GM23338 (cell line): ENCODE results near the gene VPS50. TPM values are rescaled to one million over a fixed set of nuclear protein-coding genes. Genes with fewer than 3 reads are reported as not detected.

ENCODE experiments used
- ATAC-seq: fragments of 200-7000 bp; cut with Tn5 transposase; 3 replicates; pipeline ENCODE4 v1.9.1; 2020
- DNase-seq: peaks from one replicate; pipeline ENCODE4 v3.0.0-alpha.2; 2015; ENCODE audit warnings: low spot score
- H2AFZ ChIP-seq: fragments of 200-600 bp; sonication (generic); 2 replicates; pipeline ENCODE4 v1.8.0; 2016; ENCODE audit warnings: antibody characterized with exemption, mild to moderate bottlenecking, moderate library complexity
- H3F3A ChIP-seq: fragments of 200-600 bp; sonication (generic); replicated peaks from 2 replicates; pipeline ENCODE4 v1.8.0; 2017; ENCODE audit warnings: antibody characterized with exemption, mixed run types, low read depth
- H3K27ac ChIP-seq: fragments of 200-600 bp; sonication (generic); 2 replicates; pipeline ENCODE4 v1.6.1; 2016; ENCODE audit warnings: low read depth
- H3K27me3 ChIP-seq: fragments of 200-600 bp; sonication (generic); 2 replicates; pipeline ENCODE4 v1.8.0; 2016; ENCODE audit warnings: mild to moderate bottlenecking, mixed run types, moderate library complexity; ENCODE audit not compliant: insufficient read depth
- H3K36me3 ChIP-seq: fragments of 200-600 bp; sonication (generic); 2 replicates; pipeline ENCODE4 v1.8.0; 2016; ENCODE audit warnings: mild to moderate bottlenecking; ENCODE audit not compliant: insufficient read depth
- H3K4me1 ChIP-seq: fragments of 200-600 bp; sonication (generic); 2 replicates; pipeline ENCODE4 v1.8.0; 2016; ENCODE audit warnings: mild to moderate bottlenecking, moderate library complexity; ENCODE audit not compliant: insufficient read depth
- H3K4me2 ChIP-seq: fragments of 200-600 bp; sonication (generic); 2 replicates; pipeline ENCODE4 v1.7.1; 2017; ENCODE audit warnings: mixed run types
- H3K4me3 ChIP-seq: fragments of 200-600 bp; sonication (generic); 2 replicates; pipeline ENCODE4 v1.6.1; 2016; ENCODE audit warnings: mixed run types
- H3K79me2 ChIP-seq: fragments of 200-600 bp; sonication (generic); replicated peaks from 2 replicates; pipeline ENCODE4 v1.8.0; 2017; ENCODE audit warnings: mild to moderate bottlenecking; ENCODE audit not compliant: insufficient read depth
- H3K9me2 ChIP-seq: fragments of 200-600 bp; sonication (generic); 2 replicates; pipeline ENCODE4 v1.8.0; 2017; ENCODE audit not compliant: insufficient read depth
- H4K20me1 ChIP-seq: fragments of 200-600 bp; sonication (generic); replicated peaks from 2 replicates; pipeline ENCODE4 v1.8.0; 2017; ENCODE audit warnings: mild to moderate bottlenecking; ENCODE audit not compliant: insufficient read depth
- H3K27ac Mint-ChIP-seq: 2 replicates; pipeline ENCODE4 v1.8.0; 2020; ENCODE audit warnings: inconsistent platforms, mild to moderate bottlenecking, moderate library complexity, mixed read lengths
- H3K27me3 Mint-ChIP-seq: 3 replicates; pipeline ENCODE4 v1.8.0; 2022; ENCODE audit warnings: low read depth, mild to moderate bottlenecking, moderate library complexity, mixed read lengths, inconsistent platforms; ENCODE audit not compliant: insufficient read depth, poor library complexity
- H3K36me3 Mint-ChIP-seq: 3 replicates; pipeline ENCODE4 v1.8.0; 2021; ENCODE audit warnings: low read depth, mild to moderate bottlenecking, inconsistent platforms, moderate library complexity, mixed read lengths
- H3K4me1 Mint-ChIP-seq: 3 replicates; pipeline ENCODE4 v1.8.0; 2020; ENCODE audit warnings: mild to moderate bottlenecking, inconsistent platforms, mixed read lengths
- H3K4me3 Mint-ChIP-seq: 3 replicates; pipeline ENCODE4 v1.8.0; 2021; ENCODE audit warnings: moderate library complexity, mild to moderate bottlenecking, inconsistent platforms, mixed read lengths
- H3K9me3 Mint-ChIP-seq: 3 replicates; pipeline ENCODE4 v1.8.0; 2020; ENCODE audit warnings: moderate library complexity, mild to moderate bottlenecking, inconsistent platforms, mixed read lengths
- CREB1 ChIP-seq: fragments of 250-450 bp; sonication (Bioruptor Pico); IDR thresholded peaks from 2 replicates; pipeline ENCODE4 v1.5.0; 2020; ENCODE audit warnings: low read depth, mild to moderate bottlenecking, moderate library complexity
- CTCF ChIP-seq, 2 experiments: fragments of 200-600 bp in 1 of 2; sonication (generic) in 1 of 2; conservative IDR thresholded peaks; 2 replicates each; pipeline versions ENCODE4 v1.5.1 to v1.6.1; 2016 to 2017; ENCODE audit warnings: antibody characterized with exemption in 2 of 2, low read depth in 2 of 2, mild to moderate bottlenecking in 2 of 2, moderate library complexity in 1 of 2
- ETS1 ChIP-seq: IDR thresholded peaks from 2 replicates; pipeline ENCODE4 v1.6.1; 2016; ENCODE audit warnings: antibody characterized with exemption
- EZH2 ChIP-seq: fragments of 200-600 bp; sonication (generic); IDR thresholded peaks from one replicate; pipeline ENCODE4 v1.8.0; 2017; ENCODE audit warnings: antibody characterized with exemption, mild to moderate bottlenecking, low read depth; ENCODE audit not compliant: unreplicated experiment
- EZH2phosphoT487 ChIP-seq: fragments of 200-600 bp; sonication (generic); IDR thresholded peaks from one replicate; pipeline ENCODE4 v1.8.1; 2018; ENCODE audit warnings: antibody characterized with exemption; ENCODE audit not compliant: unreplicated experiment
- JUNB ChIP-seq: IDR thresholded peaks from one replicate; pipeline ENCODE4 v1.6.1; 2016; ENCODE audit warnings: antibody characterized with exemption; ENCODE audit not compliant: unreplicated experiment
- NANOG ChIP-seq: IDR thresholded peaks from 2 replicates; pipeline ENCODE4 v1.6.1; 2016; ENCODE audit warnings: antibody characterized with exemption, borderline replicate concordance
- POLR2AphosphoS5 ChIP-seq: IDR thresholded peaks from 2 replicates; pipeline ENCODE4 v1.6.1; 2016; ENCODE audit warnings: antibody characterized with exemption, low read depth
- REST ChIP-seq: IDR thresholded peaks from one replicate; pipeline ENCODE4 v1.6.1; 2018; ENCODE audit warnings: antibody characterized with exemption; ENCODE audit not compliant: unreplicated experiment
- STAT1 ChIP-seq: IDR thresholded peaks from one replicate; pipeline ENCODE4 v1.6.1; 2016; ENCODE audit warnings: antibody characterized with exemption; ENCODE audit not compliant: unreplicated experiment
- ZNF114 ChIP-seq: fragments of 250-450 bp; sonication (Bioruptor Pico); IDR thresholded peaks from 2 replicates; pipeline ENCODE4 v1.5.0; 2020; ENCODE audit warnings: mild to moderate bottlenecking, moderate library complexity
- ZNF331 ChIP-seq: fragments of 250-450 bp; sonication (Bioruptor Pico); IDR thresholded peaks from 2 replicates; pipeline ENCODE4 v1.5.0; 2020; ENCODE audit warnings: low read depth, mild to moderate bottlenecking, moderate library complexity
- ZNF462 ChIP-seq: fragments of 250-450 bp; sonication (Bioruptor Pico); IDR thresholded peaks from 2 replicates; pipeline ENCODE4 v1.5.0; 2020; ENCODE audit warnings: mild to moderate bottlenecking, moderate library complexity
- polyA plus RNA-seq: library from polyadenylated mRNA; unstranded; fragments of >200 nt; fragmentation: Nextera tagmentation; extraction: Ambion mirVana; gene quantifications from 2 replicates; pipeline ENCODE4 v1.2.1, GENCODE V29; 2016
- total RNA-seq: library from RNA; depleted of rRNA; stranded (reverse); fragments of >200 nt; shearing (Covaris generic); gene quantifications from 2 replicates; pipeline ENCODE4 v1.2.3, GENCODE V29; 2014

VPS50 gene
- total and polyA plus RNA-seq, 2 experiments from 2014 or later = 4.3 to 12.3 TPM

- H3F3A ChIP-seq = no peaks in the 10 kb centered on the region
- peaks cover 4% of the 10 kb centered on the region; the same call in 1 of the 2 replicates for H3K4me1 ChIP-seq
- Mint-ChIP-seq H3K4me1 (peaks cover 12% of the 10 kb centered on the region), H3K4me3 (no peak overlapping the region), H3K9me3 (no peaks in the 10 kb centered on the region), H3K27me3 (no peaks in the 10 kb centered on the region), H3K27ac (peak overlapping the region; percentile 65; the same call in 1 of the 2 replicates), H3K36me3 (no peaks in the 10 kb centered on the region)
- H3K27ac ChIP-seq = no peak overlapping the region
- no peaks in the 10 kb centered on the region for H4K20me1 ChIP-seq
- H3K9me2 ChIP-seq = no peaks in the 10 kb centered on the region
- no peaks in the 10 kb centered on the region for H3K27me3 ChIP-seq
- DNase-seq (no peak), ATAC-seq (no peak)
- H2AFZ ChIP-seq = no peak overlapping the region
- H3K79me2 ChIP-seq = no peaks in the 10 kb centered on the region
- TF ChIP-seq REST (no peak), ZNF462 (no peak), ZNF331 (CRISPR knock-in tag) (no peak), CTCF (conservative IDR thresholded peaks at IDR 0.05; ENCODE audit: low read depth in 2 of 2) (no peak), POLR2AphosphoS5 (no peak), ETS1 (no peak), EZH2 (no peak), JUNB (no peak), NANOG (no peak), CREB1 (CRISPR knock-in tag) (no peak), STAT1 (no peak), EZH2phosphoT487 (no peak), ZNF114 (CRISPR knock-in tag) (no peak)
- H3K4me2 ChIP-seq = no peak overlapping the region
- H3K4me3 ChIP-seq = no peak overlapping the region
- H3K36me3 ChIP-seq = no peaks in the 10 kb centered on the region
These were observed 66.5 kb downstream of the VPS50 start for GRCh38 chr7:93298671-93299070.
